ENCODE measurements around the gene HEMK1.

GRCh38 chr3:50616770-50617095 is 47.4 kb downstream of the HEMK1 start:
- no peak for TF ChIP-seq CTCF (IDR thresholded peaks at IDR 0.05)
- no peak for TF ChIP-seq POLR2AphosphoS5 (IDR thresholded peaks at IDR 0.05)
- TF ChIP-seq POLR2A (IDR thresholded peaks at IDR 0.05): peak; percentile 44

Measured in breast epithelium (tissue), 3 donors.